Thymus (tissue), 11 donors: Measurements from ENCODE around the gene EIF4A2. TPM values are rescaled to one million over a fixed set of nuclear protein-coding genes. Genes with fewer than 3 reads are reported as not detected.
A peak's percentile ranks its signal among the peaks of the same experiment; 100 is the strongest.

Source experiments
- DNase-seq, 9 donors: peaks; one replicate each; pipeline ENCODE4 v3.0.0-alpha.2; 2013; ENCODE audit warnings: low spot score in 9 of 9, low read depth in 6 of 9, missing footprints in 1 of 9
- H3K27ac ChIP-seq, 2 donors: one replicate each; pipeline ENCODE4 v1.5.1; 2013; ENCODE audit warnings: control low read depth in 1 of 2, low read depth in 1 of 2, low read length in 1 of 2, mild to moderate bottlenecking in 1 of 2, moderate library complexity in 1 of 2
- H3K27me3 ChIP-seq, 2 donors: one replicate each; pipeline ENCODE4 v1.5.1; 2013; ENCODE audit warnings: low read length in 1 of 2; ENCODE audit not compliant: control insufficient read depth in 2 of 2, insufficient read depth in 1 of 2
- H3K36me3 ChIP-seq, 2 donors: one replicate each; pipeline ENCODE4 v1.5.1; 2013; ENCODE audit warnings: low read length in 1 of 2, mild to moderate bottlenecking in 1 of 2, moderate library complexity in 1 of 2; ENCODE audit not compliant: control insufficient read depth in 2 of 2, insufficient read depth in 2 of 2
- H3K4me1 ChIP-seq, 2 donors: one replicate each; pipeline ENCODE4 v1.5.1; 2013; ENCODE audit warnings: low read length in 2 of 2; ENCODE audit not compliant: control insufficient read depth in 2 of 2, insufficient read depth in 2 of 2
- H3K4me3 ChIP-seq, 2 donors: one replicate each; pipeline ENCODE4 v1.5.1; 2013; ENCODE audit warnings: low read length in 2 of 2, control low read depth in 1 of 2, mild to moderate bottlenecking in 1 of 2
- H3K9me3 ChIP-seq, 2 donors: one replicate each; pipeline ENCODE4 v1.5.1; 2013; ENCODE audit warnings: low read length in 1 of 2, mild to moderate bottlenecking in 1 of 2; ENCODE audit not compliant: control insufficient read depth in 2 of 2, insufficient read depth in 1 of 2
- WGBS: extraction: QIAGEN DNeasy Blood & Tissue Kit; methylation state at CpG from one replicate; pipeline ENCODE4 v1.1.7; 2013; 5-methylcytosine and 5-hydroxymethylcytosine counted together
- polyA plus RNA-seq: library from polyadenylated mRNA; stranded (reverse); fragments of 200-250 nt; gene quantifications from one replicate; pipeline ENCODE4 v1.2.3, GENCODE V29; 2013
- total RNA-seq: library from RNA; stranded (reverse); fragments of 120-200 nt; gene quantifications from one replicate; pipeline ENCODE4 v1.2.4, GENCODE V29; 2013
- donor health status: healthy.

Gene EIF4A2
- total and polyA plus RNA-seq, 2 donors = 530 to 595 TPM

DNA sequence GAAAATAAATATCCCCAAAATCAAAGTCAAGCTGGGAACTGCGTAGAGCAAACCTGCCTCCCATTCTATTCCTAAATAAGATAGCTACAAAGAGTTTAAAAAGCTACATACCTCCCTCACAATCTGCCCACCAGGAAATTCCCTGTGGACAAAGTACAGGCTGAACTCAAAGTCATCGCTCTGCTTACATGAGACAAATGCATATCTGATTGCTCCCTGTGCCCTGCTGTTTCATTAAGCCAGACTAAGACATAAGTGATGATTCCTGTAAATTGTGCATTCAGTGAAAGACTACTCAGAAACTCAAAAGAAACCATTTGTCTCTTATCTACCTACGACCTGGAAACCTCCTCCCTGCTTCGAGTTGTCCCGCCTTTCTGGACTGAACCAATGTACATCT, 28.5 kb upstream of the EIF4A2 start:
- no peak overlapping the region for H3K27ac ChIP-seq
- H3K4me3 ChIP-seq = no peak overlapping the region
- no peaks in the 10 kb centered on the region for H3K9me3 ChIP-seq
- no peaks in the 10 kb centered on the region for H3K27me3 ChIP-seq
- no peaks in the 10 kb centered on the region for H3K4me1 ChIP-seq
- DNase-seq = no peak
- 97% methylated on average over 5 of the region's 5 CpGs for WGBS
- H3K36me3 ChIP-seq = no peaks in the 10 kb centered on the region

DNA sequence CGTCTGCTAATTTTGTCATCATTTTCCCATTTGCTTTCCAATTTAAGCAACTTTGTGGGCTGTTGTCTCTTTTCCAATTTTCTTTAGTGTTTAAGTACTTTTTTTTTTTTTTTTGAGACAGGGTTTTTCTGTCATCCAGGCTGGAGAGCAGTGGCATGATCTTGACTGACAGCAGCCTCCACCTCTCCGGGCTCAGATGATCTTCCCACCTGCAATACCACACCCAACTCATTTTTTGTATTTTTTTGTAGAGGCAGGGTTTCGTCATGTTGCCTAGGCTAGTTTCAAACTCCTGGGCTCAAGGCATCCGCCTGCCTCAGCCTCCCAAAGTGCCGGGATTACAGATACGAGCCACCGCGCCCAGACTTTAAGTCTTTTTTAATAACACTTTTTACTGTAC, 26.2 kb upstream of the EIF4A2 start:
- WGBS = 93% methylated on average over 8 of the region's 8 CpGs
- Histone ChIP-seq H3K27ac (no peak overlapping the region), H3K4me1 (no peaks in the 10 kb centered on the region), H3K27me3 (no peaks in the 10 kb centered on the region), H3K36me3 (no peaks in the 10 kb centered on the region), H3K9me3 (no peaks in the 10 kb centered on the region), H3K4me3 (no peak overlapping the region)
- DNase-seq = no peak

DNA sequence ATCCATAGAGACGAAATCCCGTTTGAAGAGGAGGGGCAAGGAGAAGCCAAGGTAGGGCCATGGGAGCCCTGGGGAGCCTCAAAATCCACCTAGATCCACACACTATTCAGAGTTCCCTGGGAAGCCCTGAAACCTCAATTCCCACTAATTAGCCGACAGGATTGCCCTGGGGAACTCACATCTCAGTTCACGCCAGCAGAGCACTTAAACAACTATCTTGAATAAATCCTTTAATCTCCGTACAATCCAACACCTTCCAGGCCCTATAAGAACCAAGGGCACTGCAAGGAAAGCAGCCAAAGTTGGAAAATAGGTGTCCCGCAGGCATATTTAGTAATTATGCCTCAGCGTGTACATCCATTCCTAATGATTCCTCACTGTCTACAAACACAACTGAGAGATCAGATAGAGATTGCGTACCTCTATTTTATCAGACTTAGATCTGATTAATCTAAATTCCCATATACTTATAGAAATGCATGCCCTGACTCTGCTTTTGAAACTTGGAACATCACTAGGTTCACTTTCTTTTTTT, 25.6 kb upstream of the EIF4A2 start:
- peaks cover 0 to 1% of the 10 kb centered on the region in 2 donors for H3K9me3 ChIP-seq
- no peak overlapping the region for H3K27ac ChIP-seq
- H3K27me3 ChIP-seq = no peaks in the 10 kb centered on the region
- H3K36me3 ChIP-seq = no peaks in the 10 kb centered on the region
- WGBS = 96% methylated on average over 8 of the region's 8 CpGs
- no peaks in the 10 kb centered on the region for H3K4me1 ChIP-seq
- no peak for DNase-seq
- H3K4me3 ChIP-seq = no peak overlapping the region

DNA sequence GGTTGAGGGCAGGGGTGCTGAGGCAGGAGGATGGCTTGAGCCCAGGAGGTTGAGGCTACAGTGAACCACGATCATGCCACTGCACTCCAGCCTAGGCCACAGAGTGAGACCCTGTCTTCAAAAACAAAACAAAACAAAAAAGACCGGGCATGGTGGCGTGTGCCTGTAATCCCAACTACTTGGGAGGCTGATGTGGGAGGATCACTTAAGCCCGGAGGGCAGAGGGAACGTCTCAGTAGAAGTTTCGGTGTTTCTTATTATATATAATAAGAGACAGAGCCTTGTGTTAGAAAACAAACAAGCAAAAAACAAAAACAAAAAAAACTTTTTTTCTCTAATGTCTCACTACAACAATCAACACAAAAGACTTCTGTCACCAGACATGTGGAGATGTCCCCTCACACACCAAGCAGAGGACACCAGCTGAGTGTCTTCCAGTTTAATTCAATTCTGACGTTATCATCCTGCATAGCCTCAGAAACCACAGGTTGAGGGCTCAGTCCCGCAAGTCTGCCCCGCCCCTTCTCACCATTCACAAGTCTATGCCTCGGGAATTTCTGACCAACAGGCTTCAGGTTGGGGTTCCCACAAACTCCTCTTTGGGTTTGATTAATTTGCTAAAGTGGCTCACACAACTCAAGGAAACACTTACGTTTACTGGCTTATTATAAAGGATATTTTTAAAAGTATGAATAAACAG, 24.0 kb upstream of the EIF4A2 start:
- WGBS = 94% methylated on average over 11 of the region's 11 CpGs
- no peak overlapping the region for H3K4me3 ChIP-seq
- H3K4me1 ChIP-seq = no peaks in the 10 kb centered on the region
- DNase-seq = no peak
- H3K27ac ChIP-seq = no peak overlapping the region
- no peaks in the 10 kb centered on the region for H3K27me3 ChIP-seq
- peaks cover 0 to 4% of the 10 kb centered on the region in 2 donors for H3K9me3 ChIP-seq
- H3K36me3 ChIP-seq = no peaks in the 10 kb centered on the region

DNA sequence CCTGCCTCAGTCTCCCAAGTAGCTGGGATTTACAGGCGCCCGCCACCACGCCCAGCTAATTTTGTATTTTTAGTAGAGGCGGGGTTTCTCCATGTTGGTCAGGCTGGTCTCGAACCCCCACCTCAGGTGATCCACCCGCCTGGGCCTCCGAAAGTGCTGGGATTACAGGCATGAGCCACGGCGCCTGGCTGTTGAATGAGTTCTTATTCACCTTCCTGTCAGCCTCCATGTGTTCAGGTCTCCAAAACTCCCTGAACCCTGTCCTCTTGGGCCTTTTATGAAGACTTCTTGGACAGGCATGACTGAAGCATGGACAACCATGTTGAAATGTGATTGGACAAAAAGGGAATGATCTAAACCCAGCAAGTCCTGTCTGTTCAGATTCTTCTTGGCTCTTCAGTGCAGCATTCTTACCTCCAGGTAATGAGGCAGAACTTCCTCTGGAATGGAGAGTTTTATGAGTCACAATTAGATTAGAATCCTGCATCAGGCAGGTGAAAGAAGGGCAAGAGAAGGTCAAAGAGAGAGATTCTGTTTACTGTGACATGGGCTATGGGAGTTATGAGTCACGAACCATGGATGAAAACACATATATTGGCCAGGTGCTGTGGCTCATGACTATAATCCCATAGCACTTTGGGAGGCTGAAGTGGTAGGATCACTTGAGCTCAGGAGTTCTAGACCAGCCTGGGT, 23.1 kb upstream of the EIF4A2 start:
- Histone ChIP-seq H3K9me3 (peaks cover 0 to 4% of the 10 kb centered on the region in 2 donors), H3K4me3 (no peak overlapping the region), H3K27me3 (no peaks in the 10 kb centered on the region), H3K4me1 (no peaks in the 10 kb centered on the region), H3K27ac (no peak overlapping the region), H3K36me3 (no peaks in the 10 kb centered on the region)
- DNase-seq = no peak
- 97% methylated on average over 10 of the region's 10 CpGs for WGBS

DNA sequence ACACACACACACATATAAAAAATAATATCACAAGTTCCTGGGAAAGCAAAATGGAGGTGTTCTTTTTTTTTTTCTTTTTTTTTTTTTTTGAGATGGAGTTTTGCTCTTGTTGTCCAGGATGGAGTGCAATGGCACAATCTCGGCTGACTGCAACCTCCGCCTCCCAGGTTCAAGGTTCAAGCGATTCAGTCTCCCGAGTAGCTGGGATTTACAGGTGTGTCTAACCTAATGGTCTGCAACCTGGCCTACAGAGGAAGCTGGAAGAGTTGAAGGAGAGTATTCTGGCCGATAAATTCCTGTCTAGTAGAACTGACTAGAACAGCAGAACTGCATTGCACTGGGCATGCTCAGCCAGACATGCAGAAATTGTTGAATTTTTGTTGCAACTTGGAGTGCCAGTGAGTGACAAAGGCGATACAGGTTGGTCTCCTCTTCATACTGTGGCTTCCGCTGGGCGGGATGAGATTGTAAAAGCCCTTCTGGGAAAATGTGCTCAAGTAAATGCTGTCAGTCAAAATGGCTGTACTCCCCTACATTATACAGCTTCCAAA, 22.4 kb upstream of the EIF4A2 start:
- peaks cover 0 to 8% of the 10 kb centered on the region in 2 donors for H3K9me3 ChIP-seq
- WGBS = 97% methylated on average over 8 of the region's 8 CpGs

DNA sequence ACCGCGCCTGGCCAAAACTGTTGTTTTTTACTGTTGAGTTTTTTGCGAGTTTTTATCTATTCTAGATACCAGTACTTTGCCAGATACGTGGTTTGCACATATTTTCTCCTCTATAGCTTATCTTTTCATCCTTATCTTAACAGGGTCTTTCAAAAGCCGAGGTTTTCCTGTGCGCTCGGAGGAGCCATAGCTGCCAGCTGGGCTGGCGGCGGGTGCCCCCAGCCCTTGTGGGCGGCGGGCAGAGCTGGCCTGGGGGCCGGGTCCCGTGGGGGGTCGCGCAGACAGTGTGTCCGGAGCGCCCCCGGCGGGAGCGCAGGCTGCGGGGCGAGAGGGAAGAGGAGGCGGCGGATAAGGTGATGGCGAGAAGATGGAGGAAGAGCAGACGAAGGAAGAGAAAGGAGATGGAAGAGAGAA, 11.1 kb upstream of the EIF4A2 start:
- H3K27ac ChIP-seq = peak overlapping the region in 1 of 2 donors; percentile 74

More for the DNA sequence above, 22.4 kb upstream of the EIF4A2 start:
- DNase-seq = no peak
- no peaks in the 10 kb centered on the region for H3K36me3 ChIP-seq
- H3K4me1 ChIP-seq = no peaks in the 10 kb centered on the region
- H3K4me3 ChIP-seq = no peak overlapping the region
- no peaks in the 10 kb centered on the region for H3K27me3 ChIP-seq
- no peak overlapping the region for H3K27ac ChIP-seq

DNA sequence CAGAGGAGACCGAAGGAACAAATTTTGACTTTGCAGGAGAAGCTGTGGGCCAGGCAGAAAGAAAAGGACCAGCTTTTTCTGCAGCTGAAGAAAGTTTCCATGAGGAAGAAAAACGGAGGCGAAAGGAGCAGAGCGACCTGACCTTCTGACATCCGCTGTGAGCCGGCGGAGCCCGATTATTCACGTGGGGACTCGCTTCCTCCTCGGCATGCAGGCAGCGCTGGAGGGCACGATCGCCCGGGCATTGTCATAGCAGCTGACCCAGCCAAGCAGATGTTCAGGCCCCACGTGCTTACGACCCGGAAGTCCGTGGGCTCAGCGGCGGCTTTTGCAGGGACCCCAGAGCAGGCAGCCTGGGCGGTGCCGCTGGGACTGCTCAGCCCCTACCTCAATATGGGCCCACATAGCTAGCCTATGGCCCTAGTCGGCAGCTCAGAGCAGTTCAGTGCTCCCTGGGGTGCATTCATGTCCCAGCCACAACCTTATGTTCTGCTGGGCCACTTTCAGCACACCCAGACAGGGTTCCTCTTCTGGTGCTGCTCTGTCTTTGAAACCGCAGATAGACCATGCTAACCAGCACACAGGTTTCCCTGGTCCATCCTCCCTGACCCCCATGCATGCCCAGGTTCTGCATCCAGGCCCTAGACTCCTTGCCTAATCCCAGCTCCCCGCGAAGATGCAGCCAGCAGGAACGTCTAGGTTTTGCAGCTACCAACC, 10.5 kb upstream of the EIF4A2 start:
- Histone ChIP-seq H3K27ac (peak overlapping the region; percentile 50 to 74), H3K9me3 (no peaks in the 10 kb centered on the region), H3K4me3 (peak overlapping the region; percentile 53 to 59), H3K27me3 (peaks cover 0 to 2% of the 10 kb centered on the region in 2 donors), H3K36me3 (no peaks in the 10 kb centered on the region), H3K4me1 (peaks cover 7 to 16% of the 10 kb centered on the region in 2 donors)
- 16% methylated on average over 28 of the region's 28 CpGs for WGBS
- peak in 6 of 9 donors; percentile 25 to 72 (median 42) for DNase-seq

More for the DNA sequence above, 11.1 kb upstream of the EIF4A2 start:
- Histone ChIP-seq H3K9me3 (no peaks in the 10 kb centered on the region), H3K27me3 (peaks cover 0 to 2% of the 10 kb centered on the region in 2 donors), H3K4me3 (peak overlapping the region; percentile 53 to 59), H3K36me3 (no peaks in the 10 kb centered on the region), H3K4me1 (peaks cover 7 to 16% of the 10 kb centered on the region in 2 donors)
- DNase-seq = peak in 3 of 9 donors; percentile 8 to 59 (median 21)
- 6% methylated on average over 26 of the region's 26 CpGs for WGBS
